A673 (cell line): ENCODE data around the gene GATB. TPM values are rescaled to one million over a fixed set of nuclear protein-coding genes. Genes with fewer than 3 reads are reported as not detected.

ENCODE experiments used
- BruUV-seq: library from RNA; stranded (reverse); fragments of 400-500 nt; replicated peaks from 2 replicates; lab custom pipeline; 2021; lab: Mats Ljungman, UMichigan
- CTCF ChIA-PET: fragments of 300-600 bp; sonication (Branson Sonifier 250); formaldehyde crosslinking; loops from one replicate; lab custom pipeline; 2022; ENCODE audit warnings: antibody characterized with exemption; lab: Charles Lee
- POLR2A ChIA-PET: fragments of 300-600 bp; sonication (Branson Sonifier 250); formaldehyde crosslinking; loops from one replicate; lab custom pipeline; 2022; ENCODE audit warnings: antibody characterized with exemption; ENCODE audit not compliant: low non-redundant PET; lab: Charles Lee
- DNase-seq: peaks from one replicate; pipeline ENCODE4 v3.0.0-alpha.2; 2015; ENCODE audit warnings: low spot score
- H3K27ac ChIP-seq: fragments of 200-600 bp; sonication (generic); 2 replicates; pipeline ENCODE4 v1.5.1; 2016; ENCODE audit warnings: mixed run types, low read depth, mild to moderate bottlenecking, mixed read lengths, antibody characterized with exemption, low read length; ENCODE audit not compliant: poor library complexity, severe bottlenecking
- H3K27me3 ChIP-seq: fragments of 200-600 bp; sonication (generic); replicated peaks from 2 replicates; pipeline ENCODE4 v1.6.1; 2017; ENCODE audit warnings: mixed run types, low read depth, mild to moderate bottlenecking, mixed read lengths, antibody characterized with exemption, low read length; ENCODE audit not compliant: insufficient read depth, poor library complexity
- H3K36me3 ChIP-seq: fragments of 200-600 bp; sonication (generic); 2 replicates; pipeline ENCODE4 v1.6.1; 2016; ENCODE audit warnings: mixed run types, mild to moderate bottlenecking, mixed read lengths, antibody characterized with exemption, low read length; ENCODE audit not compliant: insufficient read depth, poor library complexity, severe bottlenecking
- H3K4me1 ChIP-seq: fragments of 200-600 bp; sonication (generic); 2 replicates; pipeline ENCODE4 v1.6.1; 2017; ENCODE audit warnings: mixed run types, mild to moderate bottlenecking, mixed read lengths, antibody characterized with exemption, low read length; ENCODE audit not compliant: insufficient read depth, poor library complexity, severe bottlenecking
- H3K4me3 ChIP-seq: fragments of 200-600 bp; sonication (generic); 2 replicates; pipeline ENCODE4 v1.5.1; 2016; ENCODE audit warnings: low read depth, mixed run types, mild to moderate bottlenecking, mixed read lengths, low read length; ENCODE audit not compliant: poor library complexity, severe bottlenecking
- H3K9me3 ChIP-seq: fragments of 200-600 bp; sonication (generic); 2 replicates; pipeline ENCODE4 v1.6.1; 2016; ENCODE audit warnings: mixed run types, low read depth, mild to moderate bottlenecking, mixed read lengths, antibody characterized with exemption, low read length; ENCODE audit not compliant: poor library complexity, severe bottlenecking
- CTCF ChIP-seq: fragments of 300-800, 200-600 bp; sonication (generic); conservative IDR thresholded peaks from 2 replicates; pipeline ENCODE4 v1.5.1; 2017; ENCODE audit warnings: low read depth, mild to moderate bottlenecking, antibody characterized with exemption, low read length, moderate library complexity, mixed read lengths
- EZH2 ChIP-seq: fragments of 200-600 bp; sonication (generic); IDR thresholded peaks from 2 replicates; pipeline ENCODE4 v1.6.1; 2017; ENCODE audit warnings: borderline replicate concordance, low read depth, mild to moderate bottlenecking, mixed read lengths, antibody characterized with exemption, low read length; ENCODE audit not compliant: poor library complexity, severe bottlenecking
- intact Hi-C: fragments of 100-400 bp; cut with micrococcal nuclease; formaldehyde crosslinking; loops from one replicate; pipeline ENCODE4 v1.10.0; 2022; ENCODE audit not compliant: unreplicated experiment
- total RNA-seq: library from RNA; stranded (reverse); gene quantifications from 2 replicates; pipeline ENCODE4 v1.2.3, GENCODE V29; 2021

Gene GATB
- total RNA-seq, 1 experiment from 2014 or later = 23.8 TPM

GRCh38 chr4:151728679-151729078 lies 32.1 kb downstream of the GATB start:
- no peaks in the 10 kb centered on the region for H3K4me1 ChIP-seq
- H3K4me3 ChIP-seq = no peak overlapping the region
- BruUV-seq = no TSS peak
- H3K27ac ChIP-seq = no peak overlapping the region
- ChIA-PET POLR2A (no interaction called here), CTCF (no interaction called here)
- DNase-seq = no peak
- no peaks in the 10 kb centered on the region for H3K9me3 ChIP-seq
- TF ChIP-seq CTCF = no peak
- no peak for TF ChIP-seq EZH2
- intact Hi-C loops = no loop called here
- H3K27me3 ChIP-seq = no peaks in the 10 kb centered on the region
- H3K36me3 ChIP-seq = no peaks in the 10 kb centered on the region

GRCh38 chr4:151728006-151728405 lies 32.8 kb downstream of the GATB start:
- CTCF ChIA-PET = no interaction called here
- Histone ChIP-seq H3K9me3 (no peaks in the 10 kb centered on the region), H3K36me3 (no peaks in the 10 kb centered on the region), H3K27ac (no peak overlapping the region), H3K4me3 (no peak overlapping the region), H3K4me1 (no peaks in the 10 kb centered on the region), H3K27me3 (no peaks in the 10 kb centered on the region)
- BruUV-seq = no TSS peak
- no peak for DNase-seq
- POLR2A ChIA-PET = no interaction called here
- intact Hi-C loops = no loop called here
- TF ChIP-seq EZH2 = no peak
- no peak for TF ChIP-seq CTCF

GRCh38 chr4:151727365-151727764 lies 33.4 kb downstream of the GATB start:
- DNase-seq = no peak
- POLR2A ChIA-PET = no interaction called here
- H3K36me3 ChIP-seq = no peaks in the 10 kb centered on the region
- CTCF ChIA-PET = no interaction called here
- no peak overlapping the region for H3K27ac ChIP-seq
- no peaks in the 10 kb centered on the region for H3K4me1 ChIP-seq
- no peak for TF ChIP-seq EZH2
- no peak for TF ChIP-seq CTCF
- no TSS peak for BruUV-seq
- no peak overlapping the region for H3K4me3 ChIP-seq
- intact Hi-C loops = no loop called here
- no peaks in the 10 kb centered on the region for H3K27me3 ChIP-seq
- no peaks in the 10 kb centered on the region for H3K9me3 ChIP-seq
